ENCODE measurements around the gene RAB6D.
"Not testable (repeated sequence)": the region's sequence is repeated elsewhere in the genome, so short reads cannot be mapped to it uniquely, and the experiment has no call there.

The RAB6D gene

GRCh38 chr2:131363703-131364186 is at the start of gene RAB6D:
Gene RAB6D (minus strand): TSS chr2:131364168. CDS start chr2:131363720, 448 bp downstream.
- not testable (repeated sequence) for DNase-seq

GRCh38 chr2:131413148-131413747 is 49.3 kb upstream of the RAB6D start:
- DNase-seq: no peak

- no peak for DNase-seq
Measured at GRCh38 chr2:131410173-131410572, 46.2 kb upstream of the RAB6D start.

GRCh38 chr2:131408778-131409177 is 44.8 kb upstream of the RAB6D start:
- DNase-seq: no peak

- no peak for DNase-seq
Measured at GRCh38 chr2:131408207-131408606, 44.2 kb upstream of the RAB6D start.

GRCh38 chr2:131404753-131405152 is 40.8 kb upstream of the RAB6D start:
- no peak for DNase-seq

GRCh38 chr2:131402320-131403039 is 38.5 kb upstream of the RAB6D start:
- DNase-seq: no peak

- DNase-seq: no peak
Measured at GRCh38 chr2:131400849-131401248, 36.9 kb upstream of the RAB6D start.

GRCh38 chr2:131400441-131400840 is 36.5 kb upstream of the RAB6D start:
- not testable (repeated sequence) for DNase-seq

GRCh38 chr2:131396209-131396608 is 32.2 kb upstream of the RAB6D start:
- not testable (repeated sequence) for DNase-seq

GRCh38 chr2:131395024-131395645 is 31.2 kb upstream of the RAB6D start:
- DNase-seq: not testable (repeated sequence)

GRCh38 chr2:131394147-131394931 is 30.4 kb upstream of the RAB6D start:
- DNase-seq: no peak

- DNase-seq: not testable (repeated sequence)
Measured at GRCh38 chr2:131391953-131392352, 28.0 kb upstream of the RAB6D start.

- DNase-seq: not testable (repeated sequence)
Measured at GRCh38 chr2:131391471-131391870, 27.5 kb upstream of the RAB6D start.

GRCh38 chr2:131390495-131391130 is 26.6 kb upstream of the RAB6D start:
- not testable (repeated sequence) for DNase-seq

GRCh38 chr2:131389657-131390056 is 25.7 kb upstream of the RAB6D start:
- DNase-seq: no peak

GRCh38 chr2:131388834-131389233 is 24.9 kb upstream of the RAB6D start:
- not testable (repeated sequence) for DNase-seq

GRCh38 chr2:131373111-131373510 is 9.1 kb upstream of the RAB6D start:
- DNase-seq: not testable (repeated sequence)

- DNase-seq: no peak
Measured at GRCh38 chr2:131369954-131370353, 6.0 kb upstream of the RAB6D start.

- DNase-seq: not testable (repeated sequence)
Measured at GRCh38 chr2:131368493-131369066, 4.6 kb upstream of the RAB6D start.

GRCh38 chr2:131367352-131367751 is 3.4 kb upstream of the RAB6D start:
- DNase-seq: no peak

GRCh38 chr2:131366643-131367042 is 2.7 kb upstream of the RAB6D start:
- no peak for DNase-seq
